Liver (tissue), 9 donors: Measurements from ENCODE around the gene FREM2. TPM values are rescaled to one million over a fixed set of nuclear protein-coding genes. Genes with fewer than 3 reads are reported as not detected.

Experiments
- DNase-seq: peaks from one replicate; pipeline ENCODE4 v3.0.0-alpha.2; 2017; ENCODE audit warnings: low spot score
- H3K27ac ChIP-seq, 2 donors: one replicate each; pipeline ENCODE4 v1.7.0; 2013; ENCODE audit warnings: inconsistent platforms in 2 of 2, low read length in 2 of 2, control low read depth in 1 of 2, low read depth in 1 of 2, mild to moderate bottlenecking in 1 of 2
- H3K27me3 ChIP-seq, 4 donors: one replicate each; pipeline versions ENCODE4 v1.6.1 to v1.7.0; 2013; ENCODE audit warnings: low read length in 3 of 4, inconsistent platforms in 1 of 4, mild to moderate bottlenecking in 1 of 4, moderate library complexity in 1 of 4; ENCODE audit not compliant: control insufficient read depth in 4 of 4, insufficient read depth in 4 of 4
- H3K36me3 ChIP-seq, 4 donors: one replicate each; pipeline versions ENCODE4 v1.6.1 to v1.7.0; 2013; ENCODE audit warnings: low read length in 3 of 4, mild to moderate bottlenecking in 3 of 4, low read depth in 1 of 4, moderate library complexity in 1 of 4; ENCODE audit not compliant: control insufficient read depth in 4 of 4, insufficient read depth in 3 of 4
- H3K4me1 ChIP-seq, 4 donors: one replicate each; pipeline versions ENCODE4 v1.6.1 to v1.7.0; 2013; ENCODE audit warnings: low read length in 3 of 4, mild to moderate bottlenecking in 3 of 4, moderate library complexity in 1 of 4; ENCODE audit not compliant: control insufficient read depth in 4 of 4, insufficient read depth in 4 of 4
- H3K4me3 ChIP-seq, 3 donors: one replicate each; pipeline versions ENCODE4 v1.6.1 to v1.7.0; 2013; ENCODE audit warnings: low read length in 3 of 3, control low read depth in 1 of 3, low read depth in 1 of 3, mild to moderate bottlenecking in 1 of 3
- H3K9ac ChIP-seq, 2 donors: one replicate each; pipeline ENCODE4 v1.7.0; 2013; ENCODE audit warnings: low read length in 2 of 2, mild to moderate bottlenecking in 2 of 2, moderate library complexity in 2 of 2, control low read depth in 1 of 2, low read depth in 1 of 2
- H3K9me3 ChIP-seq, 4 donors: one replicate each; pipeline versions ENCODE4 v1.6.1 to v1.7.0; 2013; ENCODE audit warnings: low read length in 3 of 4; ENCODE audit not compliant: control insufficient read depth in 4 of 4
- FOXA1 ChIP-seq: IDR thresholded peaks from 2 replicates; pipeline ENCODE4 v1.6.1; 2016; ENCODE audit warnings: antibody characterized with exemption
- FOXA2 ChIP-seq: IDR thresholded peaks from 2 replicates; pipeline ENCODE4 v1.6.1; 2016; ENCODE audit warnings: antibody characterized with exemption
- GABPA ChIP-seq, 2 donors: IDR thresholded peaks in 1 of 2; conservative IDR thresholded peaks in 1 of 2; 2 replicates each; pipeline ENCODE4 v1.6.1; 2016; ENCODE audit warnings: antibody characterized with exemption in 2 of 2, mild to moderate bottlenecking in 1 of 2, moderate library complexity in 1 of 2
- HNF4G ChIP-seq: IDR thresholded peaks from 2 replicates; pipeline ENCODE4 v1.6.1; 2016; ENCODE audit warnings: antibody characterized with exemption
- JUND ChIP-seq, 2 donors: IDR thresholded peaks; 2 replicates each; pipeline ENCODE4 v1.6.1; 2016; ENCODE audit warnings: antibody characterized with exemption in 2 of 2
- NR2F2 ChIP-seq: IDR thresholded peaks from 2 replicates; pipeline ENCODE4 v1.6.1; 2016; ENCODE audit warnings: antibody characterized with exemption
- RAD21 ChIP-seq, 2 donors: IDR thresholded peaks; 2 replicates each; pipeline ENCODE4 v1.6.1; 2016; ENCODE audit warnings: antibody characterized with exemption in 2 of 2, mild to moderate bottlenecking in 2 of 2
- RXRA ChIP-seq, 2 donors: IDR thresholded peaks; 2 replicates each; pipeline ENCODE4 v1.6.1; 2017 to 2018; ENCODE audit warnings: antibody characterized with exemption in 2 of 2, mild to moderate bottlenecking in 1 of 2
- SP1 ChIP-seq: IDR thresholded peaks from 2 replicates; pipeline ENCODE4 v1.6.1; 2018; ENCODE audit warnings: antibody characterized with exemption, mild to moderate bottlenecking
- TAF1 ChIP-seq: conservative IDR thresholded peaks from 2 replicates; pipeline ENCODE4 v1.6.1; 2016; ENCODE audit warnings: antibody characterized with exemption, mild to moderate bottlenecking
- YY1 ChIP-seq: IDR thresholded peaks from 2 replicates; pipeline ENCODE4 v1.6.1; 2016; ENCODE audit warnings: antibody characterized with exemption, mild to moderate bottlenecking
- WGBS: extraction: QIAGEN DNeasy Blood & Tissue Kit; methylation state at CpG from one replicate; pipeline ENCODE4 v1.1.7; 2013; 5-methylcytosine and 5-hydroxymethylcytosine counted together
- polyA plus RNA-seq, 2 donors: library from polyadenylated mRNA; stranded (reverse) in 1 of 2; unstranded in 1 of 2; fragments of 200-250 nt in 1 of 2; fragments of >200 nt in 1 of 2; fragmentation: Nextera tagmentation in 1 of 2; extraction: Ambion mirVana in 1 of 2; gene quantifications; one replicate each; pipeline versions ENCODE4 v1.2.1 to v1.2.3, GENCODE V29; 2013 to 2015
- total RNA-seq, 2 donors: library from RNA; depleted of rRNA; stranded (reverse); fragments of >200 nt; gene quantifications; one replicate each; pipeline ENCODE4 v1.2.3, GENCODE V29; 2014
- TF ChIP-seq, protein P1 (sequence below): IDR thresholded peaks from 2 replicates; pipeline ENCODE4 v1.6.1; 2016; ENCODE audit warnings: antibody characterized with exemption
- TF ChIP-seq, protein P2 (sequence below): IDR thresholded peaks from 2 replicates; pipeline ENCODE4 v1.6.1; 2016; ENCODE audit warnings: antibody characterized with exemption
- TF ChIP-seq, protein P3 (sequence below): IDR thresholded peaks from 2 replicates; pipeline ENCODE4 v1.6.1; 2016; ENCODE audit warnings: antibody characterized with exemption, mild to moderate bottlenecking
- donor health status: healthy.
- donor health status: healthy.
- donor health status: healthy.
- donor health status: healthy.
- donor health status: healthy.

Gene FREM2
- total and polyA plus RNA-seq, 4 donors: 0.17 to 1.7 (median 0.37) TPM

GRCh38 chr13:38658906-38659305, 28.0 kb upstream of the FREM2 start:
- no peaks in the 10 kb centered on the region for H3K36me3 ChIP-seq
- no peak overlapping the region for H3K4me3 ChIP-seq
- peaks cover 0 to 6% (median 0%) of the 10 kb centered on the region in 4 donors for H3K27me3 ChIP-seq
- H3K27ac ChIP-seq: no peak overlapping the region
- 71% methylated on average over 1 of the region's 1 CpG for WGBS
- no peak overlapping the region for H3K9ac ChIP-seq
- DNase-seq: no peak
- H3K9me3 ChIP-seq: no peaks in the 10 kb centered on the region
- no peaks in the 10 kb centered on the region for H3K4me1 ChIP-seq
- TF ChIP-seq, protein P1, sequence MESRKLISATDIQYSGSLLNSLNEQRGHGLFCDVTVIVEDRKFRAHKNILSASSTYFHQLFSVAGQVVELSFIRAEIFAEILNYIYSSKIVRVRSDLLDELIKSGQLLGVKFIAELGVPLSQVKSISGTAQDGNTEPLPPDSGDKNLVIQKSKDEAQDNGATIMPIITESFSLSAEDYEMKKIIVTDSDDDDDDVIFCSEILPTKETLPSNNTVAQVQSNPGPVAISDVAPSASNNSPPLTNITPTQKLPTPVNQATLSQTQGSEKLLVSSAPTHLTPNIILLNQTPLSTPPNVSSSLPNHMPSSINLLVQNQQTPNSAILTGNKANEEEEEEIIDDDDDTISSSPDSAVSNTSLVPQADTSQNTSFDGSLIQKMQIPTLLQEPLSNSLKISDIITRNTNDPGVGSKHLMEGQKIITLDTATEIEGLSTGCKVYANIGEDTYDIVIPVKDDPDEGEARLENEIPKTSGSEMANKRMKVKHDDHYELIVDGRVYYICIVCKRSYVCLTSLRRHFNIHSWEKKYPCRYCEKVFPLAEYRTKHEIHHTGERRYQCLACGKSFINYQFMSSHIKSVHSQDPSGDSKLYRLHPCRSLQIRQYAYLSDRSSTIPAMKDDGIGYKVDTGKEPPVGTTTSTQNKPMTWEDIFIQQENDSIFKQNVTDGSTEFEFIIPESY: no peak
- no peak for TF ChIP-seq NR2F2
- no peak for TF ChIP-seq JUND (IDR thresholded peaks at IDR 0.05)
- TF ChIP-seq, protein P2, sequence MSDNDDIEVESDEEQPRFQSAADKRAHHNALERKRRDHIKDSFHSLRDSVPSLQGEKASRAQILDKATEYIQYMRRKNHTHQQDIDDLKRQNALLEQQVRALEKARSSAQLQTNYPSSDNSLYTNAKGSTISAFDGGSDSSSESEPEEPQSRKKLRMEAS: no peak
- no peak for TF ChIP-seq RXRA (IDR thresholded peaks at IDR 0.05)
- TF ChIP-seq HNF4G: no peak
- no peak for TF ChIP-seq FOXA1
- TF ChIP-seq GABPA (IDR thresholded peaks at IDR 0.05 in 1 of 2, conservative IDR thresholded peaks at IDR 0.05 in 1 of 2): no peak
- TF ChIP-seq RAD21 (IDR thresholded peaks at IDR 0.05): no peak
- TF ChIP-seq, protein P3, sequence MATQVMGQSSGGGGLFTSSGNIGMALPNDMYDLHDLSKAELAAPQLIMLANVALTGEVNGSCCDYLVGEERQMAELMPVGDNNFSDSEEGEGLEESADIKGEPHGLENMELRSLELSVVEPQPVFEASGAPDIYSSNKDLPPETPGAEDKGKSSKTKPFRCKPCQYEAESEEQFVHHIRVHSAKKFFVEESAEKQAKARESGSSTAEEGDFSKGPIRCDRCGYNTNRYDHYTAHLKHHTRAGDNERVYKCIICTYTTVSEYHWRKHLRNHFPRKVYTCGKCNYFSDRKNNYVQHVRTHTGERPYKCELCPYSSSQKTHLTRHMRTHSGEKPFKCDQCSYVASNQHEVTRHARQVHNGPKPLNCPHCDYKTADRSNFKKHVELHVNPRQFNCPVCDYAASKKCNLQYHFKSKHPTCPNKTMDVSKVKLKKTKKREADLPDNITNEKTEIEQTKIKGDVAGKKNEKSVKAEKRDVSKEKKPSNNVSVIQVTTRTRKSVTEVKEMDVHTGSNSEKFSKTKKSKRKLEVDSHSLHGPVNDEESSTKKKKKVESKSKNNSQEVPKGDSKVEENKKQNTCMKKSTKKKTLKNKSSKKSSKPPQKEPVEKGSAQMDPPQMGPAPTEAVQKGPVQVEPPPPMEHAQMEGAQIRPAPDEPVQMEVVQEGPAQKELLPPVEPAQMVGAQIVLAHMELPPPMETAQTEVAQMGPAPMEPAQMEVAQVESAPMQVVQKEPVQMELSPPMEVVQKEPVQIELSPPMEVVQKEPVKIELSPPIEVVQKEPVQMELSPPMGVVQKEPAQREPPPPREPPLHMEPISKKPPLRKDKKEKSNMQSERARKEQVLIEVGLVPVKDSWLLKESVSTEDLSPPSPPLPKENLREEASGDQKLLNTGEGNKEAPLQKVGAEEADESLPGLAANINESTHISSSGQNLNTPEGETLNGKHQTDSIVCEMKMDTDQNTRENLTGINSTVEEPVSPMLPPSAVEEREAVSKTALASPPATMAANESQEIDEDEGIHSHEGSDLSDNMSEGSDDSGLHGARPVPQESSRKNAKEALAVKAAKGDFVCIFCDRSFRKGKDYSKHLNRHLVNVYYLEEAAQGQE: no peak

DNA sequence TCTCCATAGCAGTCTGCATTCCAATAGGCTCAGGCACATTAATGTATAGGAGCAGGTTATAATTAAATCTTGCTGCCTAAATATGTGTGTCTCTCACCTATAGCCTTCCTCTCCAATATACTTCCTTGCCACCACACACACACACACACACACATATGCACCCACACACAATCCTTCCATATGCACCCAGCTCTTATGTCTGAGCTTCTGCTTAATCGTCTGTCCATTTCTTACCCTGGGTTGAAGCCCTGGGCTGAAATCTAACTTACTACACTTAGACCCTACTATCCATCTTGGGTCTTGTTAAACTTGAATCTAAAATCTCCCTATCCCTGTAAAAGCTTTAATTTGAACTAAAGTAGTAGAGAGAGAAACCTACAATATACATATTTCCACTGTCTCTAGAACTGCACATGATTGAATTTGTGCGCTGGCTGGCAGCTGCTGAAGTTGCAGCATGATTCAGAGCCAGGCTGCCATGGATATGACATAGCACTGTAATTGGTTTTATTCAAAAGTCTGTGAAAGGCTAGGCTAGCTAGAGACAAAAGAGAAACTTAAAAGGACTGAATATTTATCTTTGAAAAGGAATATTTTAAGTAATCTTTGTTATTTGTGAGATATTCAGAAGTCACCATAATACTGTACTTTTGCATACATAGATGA, 25.7 kb upstream of the FREM2 start:
- no peaks in the 10 kb centered on the region for H3K36me3 ChIP-seq
- no peaks in the 10 kb centered on the region for H3K4me1 ChIP-seq
- no peak for DNase-seq
- peaks cover 0 to 8% (median 0%) of the 10 kb centered on the region in 4 donors for H3K27me3 ChIP-seq
- no peak overlapping the region for H3K4me3 ChIP-seq
- TF ChIP-seq RXRA (IDR thresholded peaks at IDR 0.05): no peak
- no peak for TF ChIP-seq RAD21 (IDR thresholded peaks at IDR 0.05)
- WGBS: 83% methylated on average over 2 of the region's 2 CpGs
- no peak overlapping the region for H3K9ac ChIP-seq
- no peaks in the 10 kb centered on the region for H3K9me3 ChIP-seq
- H3K27ac ChIP-seq: no peak overlapping the region

GRCh38 chr13:38662362-38662761, 24.5 kb upstream of the FREM2 start:
- WGBS: 45% methylated on average over 2 of the region's 2 CpGs
- Histone ChIP-seq H3K9ac (no peak overlapping the region), H3K4me3 (no peak overlapping the region), H3K9me3 (no peaks in the 10 kb centered on the region), H3K36me3 (no peaks in the 10 kb centered on the region), H3K27me3 (peaks cover 0 to 10% (median 0%) of the 10 kb centered on the region in 4 donors), H3K4me1 (no peaks in the 10 kb centered on the region), H3K27ac (no peak overlapping the region)
- no peak for DNase-seq
- no peak for TF ChIP-seq FOXA2
- no peak for TF ChIP-seq NR2F2
- no peak for TF ChIP-seq RXRA (IDR thresholded peaks at IDR 0.05)
- no peak for TF ChIP-seq GABPA (IDR thresholded peaks at IDR 0.05 in 1 of 2, conservative IDR thresholded peaks at IDR 0.05 in 1 of 2)
- no peak for TF ChIP-seq FOXA1
- TF ChIP-seq JUND (IDR thresholded peaks at IDR 0.05): no peak
- TF ChIP-seq, protein P1: no peak
- TF ChIP-seq RAD21 (IDR thresholded peaks at IDR 0.05): no peak
- no peak for TF ChIP-seq TAF1
- no peak for TF ChIP-seq YY1
- TF ChIP-seq SP1: no peak
